K562 (cell line): Measurements from ENCODE around the gene CPNE8. TPM values are rescaled to one million over a fixed set of nuclear protein-coding genes. Genes with fewer than 3 reads are reported as not detected.

Experiments used
- ATAC-seq: fragments of 200-7000 bp; cut with Tn5 transposase; 3 replicates; pipeline ENCODE4 v1.9.1; 2020; ENCODE audit warnings: moderate library complexity
- BruUV-seq: library from RNA; stranded (reverse); fragments of 400-500 nt; replicated peaks from 2 replicates; lab custom pipeline; 2021; lab: Mats Ljungman, UMichigan
- CTCF ChIA-PET: fragments of 300-600 bp; formaldehyde crosslinking; extraction: SDS; loops from one replicate; lab custom pipeline; 2021; ENCODE audit warnings: low intra/inter-chr PET ratio; lab: Yijun Ruan, JAX
- POLR2A ChIA-PET: fragments of 300-600, 350-650 bp; sonication (Branson Sonifier 250); formaldehyde crosslinking; extraction: SDS; loops from one replicate; lab custom pipeline; 2021; ENCODE audit warnings: antibody characterized with exemption, inconsistent platforms; lab: Yijun Ruan, JAX
- DNase-seq, 4 experiments: peaks; one replicate each; pipeline versions ENCODE4 v3.0.0 to v3.0.0-alpha.2; 2011 to 2018; ENCODE audit warnings: low spot score in 3 of 4, mixed read lengths in 3 of 4; ENCODE audit errors: extremely low read depth in 1 of 4
- FAIRE-seq: peaks from 2 replicates; lab custom pipeline; 2011; peaks lifted over from hg19 to GRCh38; lab: Jason Lieb, UNC
- H2AFZ ChIP-seq: 2 replicates; pipeline ENCODE4 v1.6.0; 2011; ENCODE audit warnings: low read depth, low read length, control low read depth, inconsistent platforms
- H3K27ac ChIP-seq: fragments of 200-600 bp; 3 replicates; pipeline ENCODE4 v1.8.0; 2011; ENCODE audit warnings: low read depth, mild to moderate bottlenecking, control low read depth, inconsistent platforms, low read length, moderate library complexity, mixed read lengths; ENCODE audit errors: extremely low read depth
- H3K27me3 ChIP-seq, 2 experiments: fragments of 300-600 bp in 1 of 2; 2 replicates in 1 of 2; 3 replicates in 1 of 2; pipeline versions ENCODE4 v1.6.0 to v1.8.0; 2011; ENCODE audit warnings: inconsistent platforms in 2 of 2, low read length in 2 of 2, mild to moderate bottlenecking in 1 of 2, mixed read lengths in 1 of 2, moderate library complexity in 1 of 2; ENCODE audit not compliant: control insufficient read depth in 2 of 2, insufficient read depth in 2 of 2
- H3K36me3 ChIP-seq: fragments of 300-600 bp; 3 replicates; pipeline ENCODE4 v1.8.0; 2011; ENCODE audit warnings: mild to moderate bottlenecking, low read length, inconsistent platforms; ENCODE audit not compliant: control insufficient read depth, insufficient read depth
- H3K4me1 ChIP-seq, 2 experiments: fragments of 200-600 bp in 1 of 2; replicated peaks in 1 of 2; 2 replicates in 1 of 2; 3 replicates in 1 of 2; pipeline versions ENCODE4 v1.5.1 to v1.8.0; 2011; ENCODE audit warnings: inconsistent platforms in 2 of 2, low read length in 2 of 2, mild to moderate bottlenecking in 1 of 2, mixed read lengths in 1 of 2, moderate library complexity in 1 of 2; ENCODE audit not compliant: control insufficient read depth in 2 of 2, insufficient read depth in 2 of 2
- H3K4me2 ChIP-seq: 2 replicates; pipeline ENCODE4 v1.6.1; 2011; ENCODE audit warnings: low read length, control low read depth, inconsistent platforms, mixed read lengths; ENCODE audit not compliant: insufficient read depth
- H3K4me3 ChIP-seq: fragments of 200-600 bp; sonication (generic), shearing (Covaris generic); 2 replicates; pipeline ENCODE4 v1.5.1; 2016; ENCODE audit warnings: control low read depth, inconsistent platforms
- H3K79me2 ChIP-seq: fragments of 200-600 bp; 3 replicates; pipeline ENCODE4 v1.8.0; 2011; ENCODE audit warnings: low read length, inconsistent platforms; ENCODE audit not compliant: control insufficient read depth, insufficient read depth
- H3K9ac ChIP-seq, 2 experiments: 2 replicates each; pipeline versions ENCODE4 v1.6.0 to v1.6.1; 2011; ENCODE audit warnings: low read depth in 2 of 2, low read length in 2 of 2, control low read depth in 1 of 2, inconsistent platforms in 1 of 2, mild to moderate bottlenecking in 1 of 2, mixed read lengths in 1 of 2; ENCODE audit not compliant: insufficient read depth in 1 of 2
- H3K9me1 ChIP-seq: one replicate; pipeline ENCODE4 v1.6.0; 2011; ENCODE audit warnings: inconsistent platforms, mild to moderate bottlenecking, low read length, moderate library complexity; ENCODE audit not compliant: control insufficient read depth, insufficient read depth
- H3K9me3 ChIP-seq: replicated peaks from 2 replicates; pipeline ENCODE4 v1.5.1; 2011; ENCODE audit warnings: low read depth, low read length, inconsistent platforms; ENCODE audit not compliant: control insufficient read depth, insufficient read depth
- H4K20me1 ChIP-seq: replicated peaks from 2 replicates; pipeline ENCODE4 v1.6.1; 2011; ENCODE audit warnings: low read length, inconsistent platforms, mixed read lengths; ENCODE audit not compliant: control insufficient read depth, insufficient read depth
- CEBPZ ChIP-seq: fragments of 150-350 bp; IDR thresholded peaks from 2 replicates; pipeline ENCODE4 v1.6.1; 2014; ENCODE audit warnings: low read depth, mild to moderate bottlenecking, low read length, borderline replicate concordance
- CREB5 ChIP-seq: fragments of 250-450 bp; sonication (Bioruptor Pico); IDR thresholded peaks from 2 replicates; pipeline ENCODE4 v1.5.0; 2020; ENCODE audit warnings: mild to moderate bottlenecking
- EP300 ChIP-seq: IDR thresholded peaks from 2 replicates; pipeline ENCODE4 v1.6.1; 2012; ENCODE audit warnings: low read length, improper control_type of control experiment
- GATAD2B ChIP-seq: fragments of 450-650 bp; IDR thresholded peaks from 2 replicates; pipeline ENCODE4 v1.6.1; 2017; ENCODE audit warnings: mild to moderate bottlenecking, borderline replicate concordance
- HDAC8 ChIP-seq: fragments of 450-650 bp; IDR thresholded peaks from 2 replicates; pipeline ENCODE4 v1.6.1; 2016; ENCODE audit warnings: mild to moderate bottlenecking, missing genetic modification characterization, moderate library complexity, missing compliant biosample characterization
- ILF3 ChIP-seq: fragments of 450-650 bp; IDR thresholded peaks from 2 replicates; pipeline ENCODE4 v1.6.1; 2018; ENCODE audit warnings: antibody characterized with exemption, mild to moderate bottlenecking, moderate library complexity, borderline replicate concordance
- NR2C2 ChIP-seq, 2 experiments: fragments of 200-800 bp in 1 of 2; sonication (Bioruptor generic) in 1 of 2; sonication (generic) in 1 of 2; formaldehyde crosslinking in 1 of 2; IDR thresholded peaks; 2 replicates each; pipeline versions ENCODE4 v1.6.1 to v1.8.0; 2016 to 2022; ENCODE audit warnings: mild to moderate bottlenecking in 1 of 2, missing compliant biosample characterization in 1 of 2, missing genetic modification characterization in 1 of 2, missing genetic modification reagents in 1 of 2
- PHF8 ChIP-seq: fragments of 200-600 bp; sonication (generic); IDR thresholded peaks from 2 replicates; pipeline ENCODE4 v1.6.1; 2012; ENCODE audit warnings: mixed run types, mild to moderate bottlenecking, inconsistent platforms, low read length, moderate library complexity, borderline replicate concordance
- RBFOX2 ChIP-seq: fragments of 200-400 bp; formaldehyde crosslinking; IDR thresholded peaks from 2 replicates; pipeline ENCODE4 v1.6.1; 2017; ENCODE audit warnings: low read depth, mild to moderate bottlenecking, low read length, moderate library complexity
- SAFB ChIP-seq: fragments of 200-400 bp; formaldehyde crosslinking; IDR thresholded peaks from 2 replicates; pipeline ENCODE4 v1.6.1; 2017; ENCODE audit warnings: low read depth, low read length, borderline replicate concordance
- in situ Hi-C: fragments of 300-500 bp; cut with MboI; formaldehyde crosslinking; loops from 4 replicates; pipeline ENCODE4 v1.15.0; 2018; ENCODE audit warnings: inconsistent platforms, mixed read lengths
- intact Hi-C: fragments of 100-400 bp; cut with micrococcal nuclease; formaldehyde crosslinking; loops from 2 replicates; pipeline ENCODE4 v1.14.2; 2022
- polyA plus RNA-seq, 8 experiments: library from polyadenylated mRNA; depleted of rRNA in 4 of 8; stranded (reverse) in 5 of 8; unstranded in 3 of 8; fragments of >200 nt; fragmentation: Nextera tagmentation in 2 of 8; fragmentation: Illumina TruSeq in 1 of 8; extraction: Ambion mirVana in 2 of 8; extraction: Trizol in 1 of 8; gene quantifications; 2 replicates each; pipeline versions ENCODE4 v1.2.1 to v1.2.3, GENCODE V29; 2011 to 2014; ENCODE audit warnings: inconsistent platforms in 1 of 8, missing spikeins in 1 of 8
- total RNA-seq, 7 experiments: library from RNA; depleted of rRNA in 6 of 7; stranded (reverse); fragments of >200 nt in 6 of 7; fragmentation: Illumina TruSeq in 2 of 7; extraction: Trizol in 2 of 7; gene quantifications; 2 replicates each; pipeline versions ENCODE4 v1.2.1 to v1.2.3, GENCODE V29; 2011 to 2021; ENCODE audit warnings: low replicate concordance in 1 of 7
- TF ChIP-seq, protein P1 (sequence below): fragments of 450-650 bp; conservative IDR thresholded peaks from 2 replicates; pipeline ENCODE4 v1.6.1; 2016; ENCODE audit warnings: missing genetic modification characterization, low read depth, mild to moderate bottlenecking, control low read depth, missing compliant biosample characterization
- TF ChIP-seq, protein P2 (sequence below): fragments of 200-400 bp; formaldehyde crosslinking; IDR thresholded peaks from 2 replicates; pipeline ENCODE4 v1.6.1; 2017; ENCODE audit warnings: mild to moderate bottlenecking, low read depth, low read length, moderate library complexity

CPNE8 gene
- total and polyA plus RNA-seq, 9 of the 15 experiments (the other 6 are each of a cell fraction or from before 2014, with no cell fraction given), result 2.4 to 7.0 (median 4.2) TPM

DNA sequence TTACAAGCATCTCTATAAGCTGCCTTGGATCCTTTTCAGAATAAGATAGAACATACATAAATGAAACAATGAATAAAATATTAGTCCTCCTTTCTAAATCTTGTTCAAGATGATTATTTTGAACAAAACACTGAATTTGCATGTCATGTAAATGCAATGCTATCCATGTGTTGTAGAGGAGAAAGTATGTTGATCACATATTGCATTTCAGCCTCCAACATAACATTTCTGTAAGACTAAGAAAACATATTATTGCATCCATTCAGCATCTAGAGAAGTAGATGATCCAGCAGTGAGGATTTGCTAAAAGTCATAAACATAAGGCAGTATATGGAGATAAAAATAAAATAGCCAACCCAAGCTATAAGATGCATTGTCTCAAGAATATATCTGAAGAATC lies 172.6 kb downstream of the CPNE8 start:
- Histone ChIP-seq H4K20me1 (no peaks in the 10 kb centered on the region), H3K27me3 (no peaks in the 10 kb centered on the region)
- TF ChIP-seq ILF3 (no peak), EP300 (no peak), NR2C2 (CRISPR knock-in tag; IDR thresholded peaks at IDR 0.05) (no peak), NR2C2 (tag; IDR thresholded peaks at IDR 0.05) (no peak), HDAC8 (tag) (no peak), GATAD2B (no peak), RBFOX2 (no peak), PHF8 (no peak), SAFB (no peak), CREB5 (CRISPR knock-in tag) (no peak), CEBPZ (no peak)
- TF ChIP-seq, protein P1, sequence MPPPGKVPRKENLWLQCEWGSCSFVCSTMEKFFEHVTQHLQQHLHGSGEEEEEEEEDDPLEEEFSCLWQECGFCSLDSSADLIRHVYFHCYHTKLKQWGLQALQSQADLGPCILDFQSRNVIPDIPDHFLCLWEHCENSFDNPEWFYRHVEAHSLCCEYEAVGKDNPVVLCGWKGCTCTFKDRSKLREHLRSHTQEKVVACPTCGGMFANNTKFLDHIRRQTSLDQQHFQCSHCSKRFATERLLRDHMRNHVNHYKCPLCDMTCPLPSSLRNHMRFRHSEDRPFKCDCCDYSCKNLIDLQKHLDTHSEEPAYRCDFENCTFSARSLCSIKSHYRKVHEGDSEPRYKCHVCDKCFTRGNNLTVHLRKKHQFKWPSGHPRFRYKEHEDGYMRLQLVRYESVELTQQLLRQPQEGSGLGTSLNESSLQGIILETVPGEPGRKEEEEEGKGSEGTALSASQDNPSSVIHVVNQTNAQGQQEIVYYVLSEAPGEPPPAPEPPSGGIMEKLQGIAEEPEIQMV (tag), result no peak
- TF ChIP-seq, protein P2, sequence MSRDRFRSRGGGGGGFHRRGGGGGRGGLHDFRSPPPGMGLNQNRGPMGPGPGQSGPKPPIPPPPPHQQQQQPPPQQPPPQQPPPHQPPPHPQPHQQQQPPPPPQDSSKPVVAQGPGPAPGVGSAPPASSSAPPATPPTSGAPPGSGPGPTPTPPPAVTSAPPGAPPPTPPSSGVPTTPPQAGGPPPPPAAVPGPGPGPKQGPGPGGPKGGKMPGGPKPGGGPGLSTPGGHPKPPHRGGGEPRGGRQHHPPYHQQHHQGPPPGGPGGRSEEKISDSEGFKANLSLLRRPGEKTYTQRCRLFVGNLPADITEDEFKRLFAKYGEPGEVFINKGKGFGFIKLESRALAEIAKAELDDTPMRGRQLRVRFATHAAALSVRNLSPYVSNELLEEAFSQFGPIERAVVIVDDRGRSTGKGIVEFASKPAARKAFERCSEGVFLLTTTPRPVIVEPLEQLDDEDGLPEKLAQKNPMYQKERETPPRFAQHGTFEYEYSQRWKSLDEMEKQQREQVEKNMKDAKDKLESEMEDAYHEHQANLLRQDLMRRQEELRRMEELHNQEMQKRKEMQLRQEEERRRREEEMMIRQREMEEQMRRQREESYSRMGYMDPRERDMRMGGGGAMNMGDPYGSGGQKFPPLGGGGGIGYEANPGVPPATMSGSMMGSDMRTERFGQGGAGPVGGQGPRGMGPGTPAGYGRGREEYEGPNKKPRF, result no peak
- TF ChIP-seq, all 486 proteins: peak for 0
- Histone ChIP-seq H3K9ac (no peak overlapping the region), H3K9me3 (no peaks in the 10 kb centered on the region), H3K4me2 (no peak overlapping the region), H3K9me1 (no peaks in the 10 kb centered on the region), H3K27ac (no peak overlapping the region), H3K4me3 (no peak overlapping the region), H2AFZ (no peak overlapping the region), H3K4me1 (no peaks in the 10 kb centered on the region), H3K36me3 (no peaks in the 10 kb centered on the region), H3K79me2 (no peaks in the 10 kb centered on the region)
- ChIA-PET POLR2A (interaction anchor here (0.8 kb wide), 1 partner anchor 14 kb away, joined by 3 read pairs; no protein-coding TSS in a partner anchor), CTCF (no interaction called here)
- FAIRE-seq, result no peak
- ATAC-seq, result no peak
- intact Hi-C loops, result no loop called here
- in situ Hi-C loops, result no loop called here
- BruUV-seq, result no TSS peak
- no peak for DNase-seq
